ENCODE data around the gene LTBP2.

LTBP2 gene

DNA sequence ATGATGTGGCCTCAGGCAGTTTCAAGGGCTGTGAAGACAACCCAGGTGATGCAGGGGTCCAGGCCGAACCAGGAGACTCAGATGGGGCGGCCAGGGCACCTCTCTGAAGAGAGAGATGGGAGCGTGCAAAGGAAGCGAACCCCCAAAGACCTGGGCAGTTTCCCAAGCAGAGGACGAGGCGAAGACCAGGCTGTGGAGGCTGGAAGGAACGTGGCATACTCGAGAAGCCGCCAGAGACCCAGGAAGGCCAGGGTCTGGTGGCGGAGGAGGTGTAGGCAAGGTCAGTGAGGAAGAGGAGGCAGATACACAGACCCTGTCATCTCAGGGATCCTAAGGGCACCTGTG lies 24.7 kb downstream of the LTBP2 start:
- no peak for DNase-seq

DNA sequence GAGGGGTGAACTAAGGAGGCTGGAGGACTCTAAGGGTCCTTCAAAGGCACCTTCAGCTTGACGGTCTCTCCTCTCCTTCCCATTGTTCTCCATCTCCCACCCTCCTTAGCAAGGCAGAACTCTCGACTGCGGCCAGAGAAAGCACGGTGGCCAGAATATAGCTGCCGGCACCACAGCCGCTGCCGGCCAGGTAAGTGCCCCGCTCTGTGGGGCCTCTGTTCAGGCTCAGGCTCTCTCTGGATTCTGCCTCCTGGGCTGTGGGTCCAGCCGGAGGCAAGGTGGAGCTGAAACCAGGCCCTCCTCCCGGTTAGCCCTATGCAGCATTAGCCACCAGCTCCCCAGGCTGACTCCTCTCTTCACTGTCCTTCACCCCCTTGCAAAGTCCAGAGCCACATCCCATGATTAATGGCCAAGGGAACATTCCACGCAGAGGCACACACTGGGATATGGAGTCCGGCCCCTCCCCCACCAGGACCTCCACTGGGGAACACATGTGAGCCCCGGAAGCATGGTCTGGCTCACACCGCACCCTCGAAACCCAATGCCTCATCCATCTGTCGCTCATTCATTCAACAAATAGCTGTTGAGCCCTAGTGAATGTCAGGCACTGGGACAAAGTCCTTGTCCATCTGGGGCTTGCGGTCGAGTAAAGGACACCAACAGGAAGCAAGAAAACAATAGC lies 25.2 kb downstream of the LTBP2 start:
- no peak for DNase-seq

GRCh38 chr14:74585406-74586335 lies 26.4 kb downstream of the LTBP2 start:
- no peak for DNase-seq

DNA sequence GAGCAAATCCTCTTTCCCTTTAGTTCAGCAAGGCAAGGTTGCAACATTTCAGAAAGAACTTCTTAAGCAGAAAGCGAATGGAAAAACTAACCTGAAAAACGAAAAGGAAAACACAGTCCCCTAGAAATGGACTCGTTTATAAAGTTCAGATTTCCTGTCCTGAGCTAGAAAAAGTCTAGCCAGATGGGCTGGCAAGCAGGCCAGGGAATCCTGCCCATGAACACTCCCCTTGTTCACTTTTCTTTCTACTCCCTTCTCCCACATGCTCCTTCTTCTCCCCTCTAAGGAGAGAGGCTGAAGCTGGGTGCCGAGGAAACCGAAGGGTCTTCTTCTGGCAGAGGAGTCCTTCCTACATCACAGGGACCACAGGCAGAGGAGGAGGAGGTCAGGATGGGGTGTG lies 27.1 kb downstream of the LTBP2 start:
- DNase-seq: no peak

DNA sequence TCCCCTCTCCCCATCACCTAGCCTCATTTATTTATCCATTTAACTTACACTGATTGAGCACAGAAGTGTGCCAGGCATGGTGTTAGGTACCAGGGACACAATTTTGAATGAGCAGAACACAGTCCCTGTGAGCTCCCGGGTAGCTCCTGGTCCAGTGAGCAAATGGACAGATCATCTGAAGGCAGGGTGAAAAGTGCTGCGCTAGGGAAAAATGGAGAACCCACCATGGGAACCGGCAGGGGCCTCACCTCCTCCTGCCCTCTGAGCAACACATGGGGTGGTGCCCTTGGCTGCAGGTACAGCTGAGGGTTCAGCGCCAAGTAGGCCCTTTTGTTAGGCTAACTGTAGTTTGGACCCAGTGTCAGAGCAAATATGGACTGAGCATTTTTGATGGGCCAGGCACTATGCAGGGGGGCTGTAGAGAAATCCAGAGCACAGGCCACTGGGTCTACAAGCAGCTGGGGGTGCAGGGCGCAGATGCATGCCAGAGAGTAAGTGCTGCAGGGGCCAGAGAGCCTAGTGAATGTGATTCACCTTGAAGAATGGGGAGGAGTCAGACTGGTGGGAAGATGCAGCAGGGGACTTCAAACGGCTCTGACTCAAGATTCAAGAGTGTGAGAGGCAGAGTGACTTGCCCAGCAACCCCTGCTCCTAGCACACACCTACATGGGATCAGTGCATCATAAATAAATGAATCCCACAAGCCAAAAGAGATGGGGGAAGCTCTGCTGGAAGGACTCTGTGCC lies 28.2 kb downstream of the LTBP2 start:
- peak in 1 of 2 experiments; percentile 11 for DNase-seq

GRCh38 chr14:74582910-74583581 lies 29.0 kb downstream of the LTBP2 start:
- DNase-seq: no peak

DNA sequence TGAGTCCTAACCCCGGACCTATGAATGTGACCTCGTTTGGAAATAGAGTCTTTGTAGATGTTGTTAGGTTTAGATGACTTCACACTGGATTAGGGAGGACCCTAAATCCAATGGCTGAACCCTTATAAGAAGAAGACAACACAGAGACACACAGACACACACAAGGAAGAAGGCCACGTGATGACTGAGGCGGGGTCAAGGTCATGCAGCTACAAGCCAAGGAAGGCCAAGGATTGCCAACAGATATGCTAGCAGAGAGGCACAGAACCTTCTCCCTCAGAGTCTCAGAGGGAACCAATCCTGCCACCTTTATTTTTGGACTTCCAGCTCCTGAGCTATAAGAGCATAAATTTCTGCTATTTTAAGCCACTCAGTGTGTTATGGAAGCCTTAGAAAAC lies 31.8 kb downstream of the LTBP2 start:
- DNase-seq: no peak

DNA sequence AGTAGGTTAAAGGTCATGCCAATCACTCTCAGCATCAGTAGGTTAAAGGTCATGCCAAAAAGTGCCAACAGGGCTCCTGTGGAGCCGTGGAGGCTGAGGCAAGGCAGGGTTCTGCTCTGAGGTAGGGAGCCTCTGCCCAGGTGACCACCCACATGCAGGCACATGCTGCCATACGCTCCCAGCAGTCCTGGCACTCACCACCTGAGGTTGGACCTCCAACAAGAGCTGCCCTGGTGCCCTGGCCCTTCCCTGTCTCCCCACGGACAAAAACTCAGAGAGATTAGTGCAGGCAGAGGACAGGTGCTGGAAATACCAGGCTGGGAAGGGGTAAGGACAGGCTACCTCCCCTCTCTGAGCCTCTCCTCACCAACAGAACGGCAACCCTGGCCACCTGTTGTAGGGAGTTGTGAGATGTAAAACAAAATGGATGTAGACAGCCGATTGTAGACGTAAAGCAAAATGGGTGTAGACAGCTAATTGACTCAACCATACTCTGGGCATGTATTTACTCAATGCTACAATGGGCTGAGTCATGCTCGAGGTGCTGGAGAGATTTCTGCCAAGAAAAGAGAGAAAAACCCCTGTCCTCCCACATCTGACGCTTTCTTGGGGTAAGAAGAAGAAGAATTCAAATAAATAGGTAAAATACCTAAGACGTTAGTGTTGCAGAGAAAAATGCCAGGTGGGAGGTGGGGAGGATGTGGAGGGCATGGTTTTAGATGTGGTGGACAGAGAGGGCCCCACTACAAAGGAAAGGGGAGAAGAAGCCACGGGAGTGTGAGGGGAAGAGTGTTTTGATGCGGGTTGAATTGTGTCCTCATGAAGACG lies 32.4 kb downstream of the LTBP2 start:
- no peak for DNase-seq

DNA sequence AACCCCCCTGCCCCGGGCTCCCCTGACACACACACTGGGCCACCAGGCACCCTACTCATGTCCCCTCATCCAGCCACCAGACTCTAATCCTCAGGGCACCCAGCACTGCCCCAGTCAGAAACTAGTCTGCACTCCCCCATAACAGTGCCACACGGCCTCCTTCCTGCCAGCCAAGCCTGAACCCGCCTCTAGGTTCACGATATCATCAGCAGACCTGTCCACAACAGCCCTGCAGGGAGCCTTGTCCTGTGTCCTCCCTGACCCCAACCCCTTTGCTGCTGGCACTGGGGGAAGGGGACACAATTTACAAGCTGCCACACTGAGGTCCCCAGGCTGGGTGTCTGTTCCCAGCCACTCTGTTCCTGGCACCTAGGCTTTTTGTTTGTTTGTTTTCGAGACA lies 33.6 kb downstream of the LTBP2 start:
- DNase-seq: no peak

GRCh38 chr14:74577948-74578275 lies 34.1 kb downstream of the LTBP2 start:
- DNase-seq: no peak

GRCh38 chr14:74577247-74577947 lies 34.6 kb downstream of the LTBP2 start:
- DNase-seq: no peak

- DNase-seq: no peak
Measured at GRCh38 chr14:74575936-74576335, 36.1 kb downstream of the LTBP2 start.

DNA sequence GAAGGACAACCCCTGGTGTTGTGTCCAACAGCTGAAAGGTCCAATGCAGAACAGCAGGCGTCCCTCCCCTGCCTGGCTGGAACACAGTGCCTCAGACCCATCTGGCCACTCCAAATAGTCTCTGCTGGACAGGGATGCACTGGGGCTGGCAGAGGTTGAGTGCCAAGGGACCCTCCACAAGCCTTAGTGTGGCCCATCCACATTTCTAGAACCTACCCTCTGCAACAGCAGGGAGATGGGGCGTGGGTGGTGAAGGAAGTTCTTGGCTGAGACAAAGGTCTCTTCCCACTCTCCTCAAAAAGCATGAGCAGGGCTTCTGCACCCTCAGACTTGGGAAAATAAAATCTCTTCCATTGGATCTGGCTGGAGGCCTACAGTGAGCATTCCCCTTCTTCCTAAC lies 36.5 kb downstream of the LTBP2 start:
- DNase-seq: no peak

DNA sequence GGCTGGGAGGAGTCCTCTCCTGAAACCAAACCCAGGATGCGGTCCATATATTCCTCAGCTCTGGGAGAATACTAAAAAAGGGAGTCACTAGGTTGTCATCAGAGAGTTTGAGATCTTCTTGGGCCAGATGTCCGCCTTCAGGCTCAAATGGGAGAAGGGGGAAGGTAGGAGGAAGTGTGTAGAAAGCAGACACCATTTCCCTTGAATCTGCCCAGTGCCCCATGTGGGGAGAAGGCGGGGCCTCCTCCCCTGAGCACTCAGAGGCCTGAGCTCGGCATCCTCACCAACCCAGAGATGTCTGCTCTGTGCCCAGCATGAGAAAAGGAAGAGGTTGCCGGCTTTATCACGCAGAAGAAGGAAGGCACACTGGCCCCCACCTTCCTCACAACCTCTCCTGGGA lies 37.3 kb downstream of the LTBP2 start:
- no peak for DNase-seq

GRCh38 chr14:74574090-74574433 lies 38.0 kb downstream of the LTBP2 start:
- DNase-seq: no peak

- DNase-seq: no peak
Measured at GRCh38 chr14:74573421-74574089, 38.5 kb downstream of the LTBP2 start.

GRCh38 chr14:74572726-74573301 lies 39.2 kb downstream of the LTBP2 start:
- no peak for DNase-seq

GRCh38 chr14:74571901-74572725 lies 39.9 kb downstream of the LTBP2 start:
- peak; percentile 89 to 96 for DNase-seq

DNA sequence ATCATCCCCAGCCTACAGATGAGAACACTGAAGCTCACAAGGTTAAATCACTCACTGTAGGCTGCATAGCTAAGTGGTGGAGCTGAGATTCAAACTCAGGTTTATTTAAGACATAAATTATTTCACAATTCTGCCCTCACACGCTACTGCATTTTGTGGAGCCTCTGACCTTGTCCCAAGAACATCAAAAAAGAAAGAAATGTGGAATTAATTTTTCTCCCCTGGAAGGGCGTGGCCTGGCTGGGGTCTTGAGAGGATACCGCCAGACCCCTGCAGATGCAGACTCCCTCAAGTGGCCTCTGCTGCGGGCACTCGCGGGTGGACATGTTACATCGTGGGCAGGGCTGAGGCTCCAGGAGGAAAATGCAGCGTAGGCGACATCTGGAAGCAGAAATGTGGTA lies 40.6 kb downstream of the LTBP2 start:
- DNase-seq: no peak

GRCh38 chr14:74570696-74571095 lies 41.3 kb downstream of the LTBP2 start:
- no peak for DNase-seq
